NCI-H524 (cell line): ENCODE data around the gene TMEM253.

ENCODE experiments used
- DNase-seq, 2 experiments: peaks; one replicate each; lab custom pipeline; 2025; lab: John Stamatoyannopoulos, UW

The TMEM253 gene

DNA sequence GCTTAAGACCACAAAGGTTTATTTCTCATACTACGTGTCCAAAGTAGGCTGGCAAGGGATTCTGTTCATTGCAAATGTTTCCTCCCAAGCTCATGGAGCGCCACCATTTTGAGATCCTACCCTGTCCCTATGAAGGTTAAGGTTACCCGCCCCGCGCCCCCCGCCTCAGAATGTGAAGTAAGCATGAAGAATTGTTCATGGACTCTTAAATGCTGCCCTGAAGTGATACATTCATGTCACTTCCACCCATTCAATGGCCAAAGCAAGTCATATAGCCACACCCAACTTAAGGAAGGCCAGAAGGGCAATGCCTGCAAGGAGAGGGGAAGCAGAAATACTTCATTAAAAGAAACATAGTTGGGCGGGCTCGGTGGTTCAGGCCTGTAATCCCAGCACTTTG lies 4.2 kb downstream of the TMEM253 start:
- no peak for DNase-seq

DNA sequence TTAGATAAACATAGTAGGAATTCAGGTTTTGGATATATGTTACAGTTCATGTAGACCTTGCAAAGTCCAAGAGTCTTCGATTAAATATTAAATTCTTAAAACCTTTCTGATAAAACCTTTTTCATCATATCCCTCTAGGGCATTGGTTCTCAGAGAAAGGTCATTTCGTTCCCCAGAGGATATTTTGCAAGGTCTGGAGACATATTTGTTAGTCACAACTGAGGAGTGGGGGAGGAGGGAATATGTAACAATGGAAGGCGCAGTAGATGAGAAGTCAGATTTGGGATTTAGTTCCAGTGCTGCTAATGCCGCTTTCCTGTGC lies 5.3 kb downstream of the TMEM253 start:
- no peak for DNase-seq

DNA sequence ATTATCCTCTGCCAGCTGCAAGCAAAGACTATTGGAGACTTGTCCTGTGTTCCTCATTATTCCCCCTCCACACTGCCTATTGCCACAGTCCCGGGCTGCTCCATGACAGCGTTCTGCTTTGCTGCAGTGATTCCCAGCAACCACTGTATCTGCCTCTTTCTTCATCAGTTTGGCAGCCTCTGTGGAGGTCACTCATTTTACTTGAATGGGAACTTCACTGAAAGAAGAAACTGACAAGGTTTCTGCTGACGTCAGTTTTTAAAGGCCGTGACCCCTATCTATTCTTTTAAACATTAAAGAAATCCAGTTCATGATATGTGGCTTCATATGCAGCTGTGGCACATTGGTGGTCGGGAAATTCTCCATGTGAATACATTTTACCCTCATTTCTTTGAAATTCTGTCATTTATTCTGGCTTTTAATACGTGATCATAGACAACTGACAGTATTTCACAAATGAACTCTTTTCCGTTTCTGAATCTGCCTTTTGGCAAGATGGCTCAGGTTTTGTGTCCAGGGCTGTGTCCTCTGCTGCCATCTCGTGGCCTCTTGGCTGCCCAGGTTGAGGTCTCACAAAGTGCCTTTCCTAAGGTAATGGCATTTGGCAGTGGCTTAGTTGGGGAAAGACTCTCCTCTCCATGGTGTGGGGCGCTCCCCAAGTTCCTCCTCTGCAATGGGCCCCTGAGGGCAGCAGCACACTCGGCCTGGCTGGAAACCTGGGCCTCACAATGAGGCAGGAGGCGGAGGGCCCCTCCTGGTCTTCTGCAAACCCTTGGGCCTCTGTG lies 5.8 kb downstream of the TMEM253 start:
- DNase-seq, result peak; percentile 77 to 88

- no peak for DNase-seq
Observed at GRCh38 chr14:21107283-21107800, 6.5 kb downstream of the TMEM253 start.

DNA sequence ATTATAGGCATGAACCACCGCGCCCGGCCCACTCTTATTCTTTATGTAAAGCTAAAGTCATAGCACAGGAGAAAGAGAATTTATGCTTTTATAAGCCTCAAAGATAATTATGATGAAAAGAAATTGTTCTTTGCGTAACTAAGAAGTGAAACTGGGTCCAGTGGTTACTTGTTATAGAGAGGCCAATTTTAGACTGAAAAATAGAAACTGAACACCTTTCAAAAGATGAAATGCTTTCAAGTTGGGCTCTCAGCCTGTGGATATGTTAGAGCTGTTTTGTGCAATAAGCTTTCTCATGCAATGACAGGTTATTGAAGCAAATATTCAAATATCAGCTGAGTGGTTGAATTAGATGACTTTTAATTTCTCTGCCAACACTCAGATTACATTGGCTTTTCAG lies 7.9 kb downstream of the TMEM253 start:
- no peak for DNase-seq

DNA sequence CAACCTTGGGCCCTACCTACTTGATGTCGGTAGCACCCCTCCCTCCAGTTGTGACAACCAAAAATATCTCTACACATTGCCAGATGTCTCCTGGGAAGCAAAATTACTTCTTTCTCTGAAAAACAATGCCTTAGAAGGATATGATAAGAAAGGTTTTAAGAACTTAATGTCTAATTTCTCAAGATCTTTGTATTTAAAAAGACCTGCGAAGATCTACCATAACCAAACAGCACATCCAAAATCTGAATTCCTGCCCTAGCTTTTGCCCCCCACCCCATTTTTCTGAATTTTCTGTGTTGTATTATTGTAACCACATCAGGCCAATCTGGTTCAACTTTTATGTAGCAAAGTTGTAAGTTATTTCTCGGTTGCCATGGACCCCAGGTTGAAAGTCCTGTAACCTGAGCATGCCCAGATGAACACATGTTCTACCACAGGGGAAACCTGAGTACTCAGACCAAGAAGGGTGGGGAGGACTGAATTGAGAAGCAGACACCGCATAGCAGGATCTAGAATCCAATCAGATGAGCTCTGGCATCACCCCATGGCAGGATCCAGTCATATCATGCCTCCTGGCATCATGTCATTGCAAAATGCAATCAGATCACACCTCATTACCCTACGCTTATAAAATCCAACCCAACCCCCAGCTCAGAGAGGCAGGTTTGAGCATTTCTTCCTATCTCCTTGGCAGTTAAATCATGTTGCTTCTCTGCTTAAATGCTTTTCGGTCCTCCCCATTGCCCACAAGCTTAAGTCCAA lies 8.7 kb downstream of the TMEM253 start:
- DNase-seq, result no peak

- no peak for DNase-seq
Observed at GRCh38 chr14:21112255-21112654, 11.4 kb downstream of the TMEM253 start.

DNA sequence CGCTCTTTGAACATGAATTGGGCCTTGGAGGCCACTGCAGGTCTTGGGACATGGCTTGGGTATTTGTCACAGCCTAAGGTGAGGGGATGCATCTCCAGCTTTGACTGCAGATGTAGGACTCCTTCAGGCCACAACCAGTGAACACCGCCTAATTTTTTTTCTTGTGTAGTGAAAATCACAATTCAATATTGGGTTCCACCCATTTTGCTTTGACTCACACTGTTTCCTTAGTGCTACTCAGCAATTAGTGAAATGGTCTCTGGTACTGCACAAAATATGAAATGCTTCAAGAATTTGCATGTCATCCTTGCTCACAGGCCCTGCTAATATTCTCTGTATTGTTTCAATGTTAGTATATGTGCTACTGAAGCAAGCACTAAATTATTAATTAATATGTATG lies 12.5 kb downstream of the TMEM253 start:
- DNase-seq, result no peak

- DNase-seq, result no peak
Observed at GRCh38 chr14:21118933-21119332, 18.1 kb downstream of the TMEM253 start.

GRCh38 chr14:21120686-21121085 lies 19.8 kb downstream of the TMEM253 start:
- DNase-seq, result no peak

- DNase-seq, result no peak
Observed at GRCh38 chr14:21121122-21121521, 20.3 kb downstream of the TMEM253 start.

DNA sequence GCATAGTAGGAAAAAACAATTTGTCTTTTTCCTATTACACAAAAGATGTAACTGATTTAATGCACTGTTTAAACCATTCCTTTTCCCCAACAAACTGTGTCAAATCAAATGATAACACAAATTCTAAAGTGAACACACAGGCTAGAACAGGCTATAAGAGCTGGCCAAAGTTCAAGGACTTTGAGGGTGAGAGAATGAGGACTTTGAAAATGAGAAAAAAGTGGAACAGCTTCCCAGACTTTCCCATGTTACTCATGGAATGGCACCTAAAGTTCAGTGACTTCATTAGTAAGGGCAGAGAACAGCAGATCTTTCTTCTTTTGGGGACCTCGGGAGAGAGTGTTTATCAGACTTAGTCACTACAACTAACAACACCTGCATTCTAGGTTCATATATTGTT lies 22.6 kb downstream of the TMEM253 start:
- DNase-seq, result no peak

GRCh38 chr14:21133901-21134300 lies 33.0 kb downstream of the TMEM253 start:
- no peak for DNase-seq

- peak in 1 of 2 experiments; percentile 51 for DNase-seq
Observed at GRCh38 chr14:21136024-21136423, 35.2 kb downstream of the TMEM253 start.

- DNase-seq, result no peak
Observed at GRCh38 chr14:21142357-21142756, 41.5 kb downstream of the TMEM253 start.

DNA sequence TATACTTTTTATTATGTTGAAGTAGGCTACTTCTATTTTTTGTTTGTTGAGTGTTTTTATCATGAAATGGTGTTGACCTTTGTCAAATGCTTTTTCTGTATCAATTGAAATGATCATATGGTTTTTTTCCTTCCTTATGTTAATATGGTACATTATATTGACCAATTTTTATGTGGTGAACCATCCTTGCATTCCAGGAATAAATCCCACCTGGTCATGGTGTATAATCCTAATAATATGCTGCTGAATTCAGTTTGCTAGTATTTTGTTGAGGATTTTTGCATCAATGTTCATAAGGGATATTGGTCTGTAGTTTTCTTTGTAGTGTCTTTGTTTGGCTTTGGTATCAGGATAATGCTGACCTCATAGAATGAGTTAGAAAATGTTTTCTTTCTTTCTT lies 44.6 kb downstream of the TMEM253 start:
- no peak for DNase-seq

GRCh38 chr14:21149641-21150367 lies 48.9 kb downstream of the TMEM253 start:
- DNase-seq, result no peak
